ENCODE measurements around the gene VSX2.

The VSX2 gene

DNA sequence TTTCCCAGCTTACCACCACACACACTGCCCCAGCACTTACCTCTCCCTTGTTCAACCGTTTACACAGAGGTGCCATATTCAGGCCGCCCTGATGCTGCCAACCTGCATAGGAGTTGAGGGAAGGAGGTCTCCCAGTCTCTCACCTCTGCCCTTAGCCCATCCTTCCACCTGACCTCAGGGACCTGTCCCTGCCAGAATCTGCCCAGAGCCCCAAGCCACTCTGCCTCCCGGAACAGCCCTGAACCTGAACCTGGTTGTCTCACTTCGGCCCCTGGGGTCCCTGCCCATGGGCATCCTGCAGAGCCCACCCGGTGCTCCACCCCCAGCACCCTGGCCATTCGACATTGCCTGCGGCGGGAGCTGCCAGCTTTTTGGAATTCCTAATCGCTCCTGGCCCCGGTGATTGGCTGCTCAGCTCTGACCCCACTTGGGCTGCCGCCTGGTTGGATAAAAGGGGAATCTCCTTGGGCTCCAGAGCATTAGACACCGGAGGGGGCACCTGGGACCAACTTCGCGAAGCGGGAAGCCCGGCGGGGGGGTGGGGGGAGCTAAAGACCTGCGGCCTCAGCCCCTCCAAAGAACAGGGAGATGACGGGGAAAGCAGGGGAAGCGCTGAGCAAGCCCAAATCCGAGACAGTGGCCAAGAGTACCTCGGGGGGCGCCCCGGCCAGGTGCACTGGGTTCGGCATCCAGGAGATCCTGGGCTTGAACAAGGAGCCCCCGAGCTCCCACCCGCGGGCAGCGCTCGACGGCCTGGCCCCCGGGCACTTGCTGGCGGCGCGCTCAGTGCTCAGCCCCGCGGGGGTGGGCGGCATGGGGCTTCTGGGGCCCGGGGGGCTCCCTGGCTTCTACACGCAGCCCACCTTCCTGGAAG is at the start of gene VSX2:
VSX2 (plus strand) TSS at position 476 of the 874 bp plus-strand sequence; CDS start at position 589, 113 bp downstream.
- DNase-seq: no peak

DNA sequence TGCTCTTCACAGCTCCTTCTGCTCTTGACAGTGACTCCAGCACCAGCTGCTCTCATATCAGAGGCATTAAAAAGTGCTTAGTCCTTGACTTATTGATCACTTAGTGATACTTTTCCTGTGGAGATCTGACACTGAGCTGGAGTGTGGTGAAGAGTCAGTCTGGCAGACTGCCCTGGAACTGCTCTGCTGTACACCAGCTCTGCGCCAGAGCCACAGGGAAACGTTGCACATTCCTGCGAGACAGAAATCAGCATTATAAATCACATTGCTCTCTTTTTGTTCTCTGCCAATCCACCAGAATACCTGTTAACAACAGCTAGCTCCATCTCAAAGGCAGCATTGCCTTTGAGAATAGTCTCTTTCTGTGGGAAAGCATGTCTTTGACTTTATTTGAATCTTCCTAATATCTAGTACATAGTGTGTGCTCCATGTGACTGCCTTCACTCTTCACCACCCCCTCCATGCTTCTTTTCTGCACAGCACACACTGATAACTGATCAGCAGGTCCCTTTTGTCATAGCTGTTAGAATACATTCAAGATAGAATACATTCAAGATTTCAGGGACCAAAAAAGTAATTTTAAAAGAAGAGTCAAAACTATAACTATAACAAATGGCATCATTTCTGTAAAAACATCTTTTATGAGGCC is 48.2 kb upstream of the VSX2 start:
- no peak for DNase-seq

DNA sequence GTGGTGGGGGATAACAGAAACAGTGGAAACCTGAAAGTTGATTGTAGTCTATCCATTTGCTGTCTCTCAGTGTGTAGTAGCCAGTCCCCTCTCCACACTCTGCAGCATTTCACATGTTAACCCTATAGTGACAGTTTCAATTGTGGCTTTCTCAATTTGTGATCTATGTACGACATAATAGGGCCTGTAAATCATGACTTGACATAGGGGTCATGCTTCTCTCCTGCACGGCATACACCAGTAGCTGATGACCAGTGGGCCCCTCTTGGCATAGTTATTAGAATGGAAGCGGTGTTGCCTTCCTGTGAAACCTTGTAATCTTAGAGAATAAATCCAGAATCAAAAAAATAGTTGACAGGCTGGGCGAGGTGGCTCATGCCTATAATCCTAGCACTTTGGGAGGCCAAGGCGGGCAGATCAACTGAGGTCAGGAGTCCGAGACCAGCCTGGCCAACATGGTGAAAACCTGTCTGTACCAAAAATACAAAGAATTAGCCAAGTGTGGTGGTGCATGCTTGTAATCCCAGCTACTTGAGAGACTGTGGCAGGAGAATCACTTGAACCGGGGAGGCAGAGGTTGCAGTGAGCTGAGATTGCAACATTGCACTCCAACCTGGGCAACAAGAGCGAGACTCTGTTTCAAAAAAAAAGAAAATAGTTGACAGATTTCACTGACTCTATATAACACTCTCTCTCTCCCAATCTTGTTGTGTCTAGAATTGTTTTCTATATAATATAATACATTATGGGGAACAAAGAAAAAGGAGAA is 44.6 kb upstream of the VSX2 start:
- DNase-seq: no peak

DNA sequence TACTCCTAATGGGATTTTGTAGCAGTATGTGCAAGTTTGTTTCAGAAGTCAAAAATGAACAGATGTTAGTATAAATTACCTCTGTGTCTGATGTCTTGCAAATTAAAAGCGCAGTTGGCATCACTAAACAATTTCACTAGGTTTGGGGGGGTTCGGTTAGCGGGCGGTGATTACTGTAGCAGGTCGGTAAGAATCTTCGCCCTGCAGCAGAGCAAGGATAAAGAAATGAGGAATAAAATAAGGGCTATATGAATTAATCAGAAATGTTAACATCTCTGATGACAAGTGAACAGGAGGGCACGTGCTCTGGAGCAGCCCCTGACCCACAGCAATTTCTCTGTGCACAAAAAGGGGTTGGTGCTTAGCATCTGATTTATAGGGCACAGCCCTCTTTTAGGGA is 43.6 kb upstream of the VSX2 start:
- DNase-seq: no peak

DNA sequence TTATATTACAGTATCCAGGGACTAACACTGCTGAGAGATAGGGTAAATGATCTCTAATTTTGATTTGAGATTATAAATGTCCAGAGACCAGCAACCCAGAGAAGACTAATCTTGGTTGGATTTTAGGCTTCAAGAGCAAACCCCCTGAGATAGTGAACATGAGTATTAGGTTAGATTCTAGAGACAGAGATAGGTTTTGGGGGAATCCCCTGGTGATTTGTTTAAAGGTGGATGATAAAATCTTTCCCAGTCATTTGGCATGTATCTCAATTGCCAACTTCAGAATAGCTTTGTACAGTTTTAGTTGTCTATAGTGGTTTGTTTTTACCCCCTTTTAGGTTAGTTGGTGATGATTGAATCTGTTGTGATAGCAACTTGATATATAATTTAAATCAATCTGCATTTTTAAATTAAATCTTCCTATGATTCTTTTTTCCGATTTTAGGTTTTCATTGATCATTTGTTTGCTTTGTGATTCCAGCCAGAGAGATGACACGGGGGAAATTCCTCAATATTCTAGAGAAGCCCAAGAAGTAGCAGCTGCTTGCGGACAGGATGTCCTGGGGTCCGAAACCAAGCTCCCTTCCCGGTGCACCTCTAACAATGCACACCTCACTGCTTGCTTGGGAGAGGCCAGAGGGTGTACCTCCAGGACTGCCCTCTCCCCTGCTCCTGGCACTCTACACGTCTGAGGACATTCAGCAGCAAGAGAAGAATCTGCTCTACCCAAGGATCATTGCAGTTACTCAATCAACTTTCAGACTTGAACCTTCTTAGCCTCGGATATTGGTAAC is 40.6 kb upstream of the VSX2 start:
- no peak for DNase-seq

DNA sequence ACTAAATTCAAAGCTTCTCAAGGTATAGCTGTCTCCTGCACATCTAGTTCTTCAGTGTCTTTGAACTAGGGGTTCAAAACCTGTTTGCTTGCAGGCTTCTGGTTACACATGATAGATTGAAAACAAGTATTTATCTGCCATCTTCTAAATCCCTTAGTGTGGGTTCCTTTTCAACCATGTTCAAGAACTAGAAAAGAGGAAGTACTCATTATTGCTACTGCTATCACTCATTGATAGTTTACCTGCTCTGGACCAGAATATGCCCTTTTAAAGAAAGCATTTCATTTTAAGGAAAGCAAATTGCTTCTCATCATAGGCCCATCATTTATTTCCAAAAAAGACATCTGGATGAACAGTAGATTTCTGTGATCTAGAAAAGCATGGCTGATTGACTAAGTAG is 37.1 kb upstream of the VSX2 start:
- no peak for DNase-seq

DNA sequence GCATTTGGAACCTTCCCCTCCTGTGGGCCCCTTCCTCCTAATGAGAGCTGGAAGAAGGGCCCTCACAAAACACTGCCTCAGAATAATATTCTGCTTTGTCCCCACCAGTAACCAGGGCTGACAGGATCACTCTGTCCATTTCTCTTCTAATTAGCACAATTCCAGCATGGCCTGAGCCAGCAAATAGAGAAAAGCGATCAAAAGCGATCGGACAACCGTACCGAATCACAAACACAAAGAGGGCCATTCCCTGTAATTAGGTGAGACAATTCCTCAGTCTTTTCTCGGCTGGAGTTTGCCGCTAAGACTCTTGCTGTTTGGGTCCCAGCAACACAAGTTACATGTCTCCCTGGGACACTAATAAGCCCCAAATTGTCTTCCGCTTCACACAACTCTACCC is 35.6 kb upstream of the VSX2 start:
- DNase-seq: no peak

DNA sequence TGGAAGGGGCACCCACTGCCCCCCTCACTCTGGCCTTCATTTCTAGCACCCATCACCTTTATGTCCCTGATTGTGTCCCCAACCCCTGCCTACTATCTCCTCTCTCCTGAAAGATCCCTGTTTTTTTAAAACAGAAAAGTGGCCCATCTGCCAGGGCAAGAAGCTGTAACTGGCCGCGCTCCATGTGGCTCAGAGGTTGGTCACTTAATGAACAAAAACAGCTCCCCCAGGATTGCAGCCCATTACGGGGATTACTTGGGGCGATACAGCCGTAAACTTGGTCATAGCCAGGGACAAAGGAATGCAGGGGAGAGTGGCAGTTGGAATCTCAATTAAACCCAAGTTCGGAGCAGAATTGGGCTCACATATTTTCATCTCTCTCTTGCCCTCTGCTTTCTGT is 34.8 kb upstream of the VSX2 start:
- DNase-seq: no peak

DNA sequence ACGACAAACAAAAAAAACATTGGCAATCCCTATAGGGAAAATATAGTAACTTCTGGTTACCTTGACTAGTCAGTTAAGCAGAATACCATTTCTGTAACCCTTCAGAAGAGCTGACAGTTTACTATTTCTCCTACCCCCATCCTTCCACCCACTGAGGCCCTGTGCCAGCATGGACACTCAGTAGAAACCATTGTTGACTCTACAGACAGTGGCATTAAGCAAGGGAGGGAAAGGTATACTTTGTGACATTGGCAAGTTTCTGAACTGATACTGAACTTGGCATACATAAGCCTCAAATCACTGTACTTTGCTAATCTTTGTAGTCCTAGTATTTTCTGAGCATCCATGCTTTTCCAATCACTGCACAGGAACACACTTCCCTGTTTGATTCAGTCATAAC is 33.4 kb upstream of the VSX2 start:
- no peak for DNase-seq

DNA sequence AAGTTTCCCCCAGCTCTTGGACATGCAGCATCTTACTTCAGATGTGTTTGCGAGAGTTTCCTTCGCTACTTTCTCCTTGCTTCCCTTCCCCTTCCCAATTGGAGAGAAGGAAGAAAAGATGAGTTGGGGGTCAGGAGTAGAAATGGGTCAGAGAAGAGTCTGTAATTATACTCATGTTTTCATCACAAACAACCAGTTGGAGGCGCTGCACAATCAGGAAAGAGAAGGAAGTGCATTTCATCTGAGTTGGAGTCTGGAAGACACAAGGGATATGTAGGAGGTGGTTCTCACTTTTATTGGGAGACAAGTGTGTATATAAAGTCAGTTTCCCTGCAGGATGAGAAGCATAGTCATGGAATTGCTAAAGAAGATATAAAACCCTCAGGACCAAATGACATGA is 31.3 kb upstream of the VSX2 start:
- DNase-seq: no peak

DNA sequence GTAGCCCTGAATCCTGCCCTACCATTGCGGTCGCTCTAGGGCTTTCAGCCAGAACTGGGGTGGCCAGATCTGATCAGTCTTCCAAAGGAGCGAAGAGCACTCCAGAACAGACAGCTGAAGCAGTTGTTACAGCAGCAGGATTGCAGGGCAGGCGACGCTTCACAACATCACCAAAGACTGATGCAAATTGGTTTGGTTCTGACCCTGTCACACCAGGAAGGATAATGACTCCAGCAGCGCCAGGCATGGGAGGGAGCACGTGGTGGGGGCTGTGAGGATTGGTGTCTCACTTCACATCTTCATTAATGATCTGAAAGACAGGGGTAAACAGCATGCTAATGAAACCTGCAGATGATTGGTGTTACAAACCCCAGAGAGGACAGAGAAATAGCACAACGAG is 30.6 kb upstream of the VSX2 start:
- DNase-seq: no peak

DNA sequence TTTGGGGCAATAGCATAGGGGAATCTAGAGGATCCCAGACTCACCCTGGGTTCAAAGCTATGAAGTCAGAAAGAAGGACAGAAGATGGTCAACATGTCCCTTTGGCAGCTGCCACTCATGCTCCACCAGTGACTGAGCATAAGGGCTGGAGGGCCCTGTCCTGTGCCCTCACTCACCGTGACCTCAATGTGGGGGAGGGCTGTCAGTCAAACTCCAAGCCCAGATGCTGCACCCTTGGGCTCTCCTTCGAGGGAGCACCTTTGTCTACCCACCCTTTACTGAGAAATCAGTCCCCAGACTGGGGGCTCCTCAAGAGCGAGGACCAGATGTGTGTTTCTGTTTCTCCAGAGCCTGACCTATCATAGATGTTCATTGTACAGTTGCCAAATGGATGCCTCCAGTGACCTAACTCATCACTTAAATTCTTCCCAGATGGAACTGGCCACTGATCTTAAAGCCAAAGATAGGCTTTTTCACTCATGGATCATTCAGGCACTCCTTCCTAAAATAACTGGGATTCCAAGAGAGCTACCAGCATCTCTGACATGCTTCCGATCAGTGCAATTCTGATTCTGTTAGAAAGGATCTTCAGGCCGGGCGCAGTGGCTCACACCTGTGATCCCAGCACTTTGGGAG is 27.2 kb upstream of the VSX2 start:
- DNase-seq: no peak

DNA sequence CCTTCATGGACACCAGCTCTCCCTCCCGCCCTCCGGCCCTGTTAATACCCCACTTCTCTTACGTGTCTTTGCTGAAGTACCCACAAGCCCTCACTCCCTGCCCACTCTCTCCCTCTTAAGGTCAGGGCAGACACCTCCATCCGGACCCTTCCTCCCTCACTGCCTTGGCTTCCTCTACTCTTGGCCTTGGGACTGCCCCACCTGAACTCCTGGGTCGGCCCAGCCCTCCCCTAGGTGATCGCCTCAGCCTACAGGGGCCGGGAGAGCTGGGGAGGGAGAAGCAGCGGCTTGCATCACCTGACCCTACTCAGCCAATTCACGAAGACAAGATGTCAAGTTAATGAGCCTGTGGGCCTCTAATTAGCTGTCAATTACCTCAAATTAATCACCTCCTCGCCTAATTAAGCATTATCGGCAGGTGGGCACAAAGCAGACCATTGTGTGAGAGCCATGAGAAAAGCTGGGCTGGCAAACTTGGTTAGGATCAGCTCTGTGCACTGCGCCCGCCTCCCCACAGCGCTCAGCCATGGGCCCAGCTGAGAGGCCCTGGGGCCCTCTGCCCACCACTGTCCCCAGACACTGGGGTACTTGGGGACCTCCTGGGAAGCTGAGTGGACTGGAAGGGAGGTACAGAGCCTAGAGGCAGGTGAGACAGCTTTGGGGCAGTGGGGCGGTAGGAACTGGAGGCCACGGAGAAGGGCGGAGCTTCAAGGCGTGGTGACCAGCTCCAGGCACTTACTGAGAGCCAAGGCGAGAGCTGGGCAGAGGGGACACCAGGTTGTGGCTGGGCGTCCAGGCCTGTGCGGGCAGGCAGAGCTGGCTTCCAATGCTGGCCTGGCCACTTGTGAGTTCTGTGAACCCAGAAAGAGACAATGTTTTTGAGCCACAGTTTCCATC is 25.1 kb upstream of the VSX2 start:
- DNase-seq: no peak

DNA sequence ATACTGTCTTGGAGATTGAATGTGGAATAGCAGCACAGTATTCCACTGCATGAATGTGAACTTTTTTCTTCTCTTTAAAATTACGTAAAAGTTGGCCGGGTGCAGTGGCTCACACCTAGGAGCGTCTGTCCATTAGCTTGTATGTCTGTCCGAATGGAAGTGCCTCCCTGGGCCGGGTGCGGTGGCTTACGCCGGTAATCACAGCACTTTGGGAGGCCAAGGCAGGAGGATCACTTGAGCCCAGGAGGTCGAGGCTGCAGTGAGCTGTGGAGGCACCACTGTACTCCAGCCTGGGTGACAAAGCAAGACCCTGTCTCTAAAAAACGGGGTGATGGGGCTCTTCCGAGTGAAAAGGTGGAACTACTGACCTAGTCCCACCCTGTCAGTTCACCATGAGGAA is 22.6 kb upstream of the VSX2 start:
- DNase-seq: no peak

DNA sequence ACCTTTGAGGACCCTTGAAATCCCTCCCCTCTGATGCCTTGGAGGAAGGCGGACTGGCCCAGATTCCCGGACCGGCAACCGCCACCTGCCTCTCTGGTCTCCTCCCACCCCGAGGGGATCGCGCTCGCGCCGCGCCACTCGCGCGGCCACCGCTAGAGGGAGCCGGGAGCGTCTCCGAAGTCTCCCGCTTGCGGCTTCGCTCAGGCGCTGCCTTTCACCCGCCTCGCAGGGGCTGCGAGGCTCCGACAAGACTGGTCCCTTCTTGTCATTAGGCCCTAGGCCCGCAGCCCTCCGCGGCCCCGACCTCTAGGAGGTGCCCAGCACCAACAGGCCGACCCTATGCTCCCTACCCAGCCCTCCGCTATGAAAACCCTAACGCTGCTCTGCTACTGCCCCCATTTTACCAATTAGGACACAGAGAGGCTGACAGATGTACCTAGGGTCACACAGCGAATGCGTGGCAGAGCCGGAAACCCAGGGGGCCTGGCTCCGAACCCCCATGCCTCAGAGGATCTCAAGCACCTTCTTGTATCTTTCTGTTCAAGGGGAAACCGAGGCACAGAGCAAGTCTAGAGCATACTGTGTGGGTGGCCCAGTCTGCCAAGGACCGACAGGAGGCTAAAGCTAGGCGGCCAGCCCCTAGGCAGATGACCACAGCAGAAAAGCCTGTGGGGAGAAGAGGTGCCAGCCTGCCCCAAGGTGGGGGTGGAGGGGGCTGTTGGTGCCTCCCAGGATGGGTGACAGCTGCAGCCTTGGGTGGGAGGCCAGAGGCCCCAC is 21.4 kb upstream of the VSX2 start:
- DNase-seq: peak; percentile 88

DNA sequence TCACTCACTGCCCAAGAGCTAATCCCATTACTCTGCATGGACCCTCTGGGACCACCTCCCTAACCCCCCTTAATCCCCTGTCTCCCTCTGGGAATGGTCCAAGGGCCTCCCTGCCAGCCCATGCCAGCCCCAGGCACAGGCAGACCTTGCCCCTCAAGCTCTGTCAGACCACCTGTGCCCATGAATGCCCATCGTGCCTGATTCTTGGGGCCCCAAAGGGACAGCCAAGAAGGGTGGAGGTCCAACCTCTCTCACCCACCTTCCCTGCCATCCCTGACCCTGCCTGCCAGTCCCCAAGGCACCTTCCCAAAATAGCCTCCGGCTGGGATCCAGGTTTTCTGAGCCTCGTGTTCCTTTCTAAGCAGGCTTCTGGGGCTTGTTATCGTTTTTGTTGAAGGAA is 20.8 kb upstream of the VSX2 start:
- no peak for DNase-seq

DNA sequence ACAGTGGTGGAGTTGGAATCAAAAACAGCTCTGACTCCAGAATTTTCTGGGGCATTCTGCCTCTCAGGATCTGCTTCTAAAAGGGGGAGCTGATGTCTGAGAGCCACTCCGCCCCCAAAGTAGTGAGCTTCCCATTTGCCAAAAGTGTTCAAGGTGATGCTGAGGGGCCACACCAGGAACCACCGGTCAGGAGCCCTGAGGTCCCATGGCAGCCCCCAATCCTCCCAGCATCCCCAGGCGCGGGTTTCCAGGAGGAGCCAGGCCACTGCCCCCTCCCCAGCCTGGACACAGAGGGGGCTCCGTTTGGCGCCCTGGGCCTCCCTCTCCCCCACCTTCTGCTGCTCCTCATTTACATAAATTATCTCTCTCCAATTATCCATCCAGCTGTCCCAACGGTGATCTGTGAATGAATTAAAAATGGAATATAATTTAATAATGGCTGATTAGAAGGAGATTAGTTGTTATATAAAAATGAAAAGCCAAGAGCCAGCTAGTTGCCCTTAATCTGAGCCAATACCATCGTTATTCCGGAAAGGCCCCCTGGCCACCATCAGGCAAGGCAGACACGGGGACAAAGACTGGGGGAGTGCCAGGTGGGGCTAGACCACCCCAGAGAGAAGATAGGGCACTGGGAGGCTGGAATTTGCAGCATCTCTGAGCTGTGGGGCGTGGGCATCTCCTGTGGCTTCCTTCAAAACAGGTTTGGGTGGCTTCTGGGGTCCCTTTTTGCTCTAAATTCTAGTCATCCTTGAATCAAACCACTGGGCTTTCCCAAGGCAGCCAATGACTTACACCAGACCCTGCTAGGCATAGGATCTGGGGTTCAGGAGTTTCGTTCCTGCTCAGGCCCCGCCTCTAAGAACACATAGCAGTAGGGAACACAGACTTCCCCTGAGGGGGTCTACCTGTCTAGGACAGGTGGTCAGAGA is 19.7 kb upstream of the VSX2 start:
- DNase-seq: no peak

DNA sequence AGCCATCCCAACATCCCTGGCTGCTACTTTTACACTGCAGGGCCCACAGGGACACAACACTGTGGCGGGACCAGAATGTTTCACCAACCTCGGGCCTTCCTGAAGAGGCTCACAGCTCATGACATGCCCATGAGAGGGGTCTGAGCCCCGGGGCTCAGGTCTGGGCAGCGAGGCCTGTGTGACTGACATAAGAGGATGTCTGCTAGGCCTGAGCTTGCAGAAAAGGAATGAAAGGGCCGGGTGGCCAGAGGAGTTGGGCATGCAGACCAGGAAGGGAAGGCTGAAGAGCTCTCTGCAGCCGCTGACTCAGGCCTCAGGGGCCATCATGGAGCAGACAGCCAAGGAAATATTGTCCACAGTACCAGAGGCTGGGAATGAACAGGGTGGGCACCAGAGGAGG is 18.3 kb upstream of the VSX2 start:
- DNase-seq: no peak

DNA sequence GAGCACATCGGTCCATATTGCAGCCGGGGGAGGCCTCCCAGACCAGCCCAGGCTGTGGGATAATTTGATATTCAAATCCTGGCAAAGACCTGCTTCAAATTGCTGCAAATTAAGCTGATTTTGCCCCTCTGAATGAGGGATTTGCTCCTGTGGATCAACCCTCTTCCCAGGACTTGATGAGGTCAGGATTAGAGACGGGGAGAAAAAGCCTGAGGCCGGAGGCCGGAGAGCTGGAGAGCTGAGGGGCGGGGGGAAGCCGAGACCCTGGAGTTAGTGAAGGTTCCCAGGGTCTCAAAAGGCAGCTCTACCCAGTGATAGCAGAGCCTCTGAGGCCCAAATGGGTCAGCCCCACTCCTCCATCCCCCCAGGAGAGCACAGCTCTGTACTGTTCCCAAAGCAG is 17.5 kb upstream of the VSX2 start:
- DNase-seq: no peak
